Esophagus muscularis mucosa (tissue), 3 donors: ENCODE data around the gene BFAR.

Experiments
- POLR2A ChIP-seq: fragments of 450-650 bp; IDR thresholded peaks from one replicate; pipeline ENCODE4 v1.6.1; 2017; ENCODE audit warnings: antibody characterized with exemption, moderate library complexity, mild to moderate bottlenecking, low read depth
- TF ChIP-seq, protein P1 (sequence below), 3 experiments: fragments of 200-600 bp in 2 of 3; fragments of 450-650 bp in 1 of 3; sonication (generic) in 2 of 3; IDR thresholded peaks; one replicate each; pipeline ENCODE4 v1.5.1; 2017 to 2019; ENCODE audit warnings: antibody characterized with exemption in 3 of 3, mild to moderate bottlenecking in 2 of 3, moderate library complexity in 1 of 3

DNA sequence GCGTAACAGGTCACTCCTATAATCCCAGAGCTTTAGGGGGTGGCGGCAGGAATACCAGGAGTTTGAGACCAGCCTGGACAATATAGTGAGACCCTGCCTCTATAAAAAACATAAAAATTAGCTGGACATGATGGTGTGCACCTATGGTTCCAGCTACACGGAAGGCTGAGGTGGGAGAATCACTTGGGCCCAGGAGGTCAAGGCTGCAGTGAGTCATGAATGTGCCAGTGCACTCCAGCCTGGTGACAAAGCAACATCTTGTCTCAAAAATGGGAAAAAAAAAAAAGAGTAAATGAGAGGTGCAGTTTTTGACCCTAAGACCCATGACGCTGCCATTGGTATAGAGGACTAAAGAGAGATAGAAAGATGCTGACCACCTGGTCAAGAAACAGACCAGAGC, 18.8 kb upstream of the BFAR start:
- TF ChIP-seq, protein P1, sequence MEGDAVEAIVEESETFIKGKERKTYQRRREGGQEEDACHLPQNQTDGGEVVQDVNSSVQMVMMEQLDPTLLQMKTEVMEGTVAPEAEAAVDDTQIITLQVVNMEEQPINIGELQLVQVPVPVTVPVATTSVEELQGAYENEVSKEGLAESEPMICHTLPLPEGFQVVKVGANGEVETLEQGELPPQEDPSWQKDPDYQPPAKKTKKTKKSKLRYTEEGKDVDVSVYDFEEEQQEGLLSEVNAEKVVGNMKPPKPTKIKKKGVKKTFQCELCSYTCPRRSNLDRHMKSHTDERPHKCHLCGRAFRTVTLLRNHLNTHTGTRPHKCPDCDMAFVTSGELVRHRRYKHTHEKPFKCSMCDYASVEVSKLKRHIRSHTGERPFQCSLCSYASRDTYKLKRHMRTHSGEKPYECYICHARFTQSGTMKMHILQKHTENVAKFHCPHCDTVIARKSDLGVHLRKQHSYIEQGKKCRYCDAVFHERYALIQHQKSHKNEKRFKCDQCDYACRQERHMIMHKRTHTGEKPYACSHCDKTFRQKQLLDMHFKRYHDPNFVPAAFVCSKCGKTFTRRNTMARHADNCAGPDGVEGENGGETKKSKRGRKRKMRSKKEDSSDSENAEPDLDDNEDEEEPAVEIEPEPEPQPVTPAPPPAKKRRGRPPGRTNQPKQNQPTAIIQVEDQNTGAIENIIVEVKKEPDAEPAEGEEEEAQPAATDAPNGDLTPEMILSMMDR (IDR thresholded peaks at IDR 0.05): no peak
- no peak for TF ChIP-seq POLR2A
